ENCODE measurements around the gene WDR33. TPM values are rescaled to one million over a fixed set of nuclear protein-coding genes. Genes with fewer than 3 reads are reported as not detected.

The WDR33 gene
- total and polyA plus RNA-seq, 10 of the 15 experiments (the other 5 are each of a cell fraction or from before 2014, with no cell fraction given): 29.2 to 73.8 (median 45.6) TPM

GRCh38 chr2:127681288-127681804, 129.6 kb downstream of the WDR33 start (continued):
- no peak for TF ChIP-seq KDM1A (IDR thresholded peaks at IDR 0.05; ENCODE audit: borderline replicate concordance)
- TF ChIP-seq HDAC2 (IDR thresholded peaks at IDR 0.05): no peak
- TF ChIP-seq TCF3 (IDR thresholded peaks at IDR 0.05; ENCODE audit: borderline replicate concordance, insufficient read depth, low read depth, low read length): no peak
- no peak for TF ChIP-seq PAX5 (IDR thresholded peaks at IDR 0.05; ENCODE audit: borderline replicate concordance, low read depth, low read length)
- TF ChIP-seq, protein P1, sequence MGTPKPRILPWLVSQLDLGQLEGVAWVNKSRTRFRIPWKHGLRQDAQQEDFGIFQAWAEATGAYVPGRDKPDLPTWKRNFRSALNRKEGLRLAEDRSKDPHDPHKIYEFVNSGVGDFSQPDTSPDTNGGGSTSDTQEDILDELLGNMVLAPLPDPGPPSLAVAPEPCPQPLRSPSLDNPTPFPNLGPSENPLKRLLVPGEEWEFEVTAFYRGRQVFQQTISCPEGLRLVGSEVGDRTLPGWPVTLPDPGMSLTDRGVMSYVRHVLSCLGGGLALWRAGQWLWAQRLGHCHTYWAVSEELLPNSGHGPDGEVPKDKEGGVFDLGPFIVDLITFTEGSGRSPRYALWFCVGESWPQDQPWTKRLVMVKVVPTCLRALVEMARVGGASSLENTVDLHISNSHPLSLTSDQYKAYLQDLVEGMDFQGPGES (IDR thresholded peaks at IDR 0.05): no peak
- TF ChIP-seq SUZ12 (IDR thresholded peaks at IDR 0.05; ENCODE audit: unreplicated experiment): no peak
- TF ChIP-seq, protein P2, sequence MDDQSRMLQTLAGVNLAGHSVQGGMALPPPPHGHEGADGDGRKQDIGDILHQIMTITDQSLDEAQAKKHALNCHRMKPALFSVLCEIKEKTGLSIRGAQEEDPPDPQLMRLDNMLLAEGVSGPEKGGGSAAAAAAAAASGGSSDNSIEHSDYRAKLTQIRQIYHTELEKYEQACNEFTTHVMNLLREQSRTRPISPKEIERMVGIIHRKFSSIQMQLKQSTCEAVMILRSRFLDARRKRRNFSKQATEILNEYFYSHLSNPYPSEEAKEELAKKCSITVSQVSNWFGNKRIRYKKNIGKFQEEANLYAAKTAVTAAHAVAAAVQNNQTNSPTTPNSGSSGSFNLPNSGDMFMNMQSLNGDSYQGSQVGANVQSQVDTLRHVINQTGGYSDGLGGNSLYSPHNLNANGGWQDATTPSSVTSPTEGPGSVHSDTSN (IDR thresholded peaks at IDR 0.05; ENCODE audit: insufficient replicate concordance, low read depth, low read length): no peak
- no peak for TF ChIP-seq ZNF217 (IDR thresholded peaks at IDR 0.05)
- TF ChIP-seq ZNF384 (IDR thresholded peaks at IDR 0.05; ENCODE audit: borderline replicate concordance, low read depth, low read length): no peak
- TF ChIP-seq NFIC (IDR thresholded peaks at IDR 0.05; ENCODE audit: low read depth, low read length): no peak
- TF ChIP-seq SREBF2 (IDR thresholded peaks at IDR 0.05; ENCODE audit: low read length): no peak
